ENCODE data around the gene CNPY1. TPM values are rescaled to one million over a fixed set of nuclear protein-coding genes. Genes with fewer than 3 reads are reported as not detected.

Gene CNPY1
- total RNA-seq, 2 donors from 2014 or later, result not detected

DNA sequence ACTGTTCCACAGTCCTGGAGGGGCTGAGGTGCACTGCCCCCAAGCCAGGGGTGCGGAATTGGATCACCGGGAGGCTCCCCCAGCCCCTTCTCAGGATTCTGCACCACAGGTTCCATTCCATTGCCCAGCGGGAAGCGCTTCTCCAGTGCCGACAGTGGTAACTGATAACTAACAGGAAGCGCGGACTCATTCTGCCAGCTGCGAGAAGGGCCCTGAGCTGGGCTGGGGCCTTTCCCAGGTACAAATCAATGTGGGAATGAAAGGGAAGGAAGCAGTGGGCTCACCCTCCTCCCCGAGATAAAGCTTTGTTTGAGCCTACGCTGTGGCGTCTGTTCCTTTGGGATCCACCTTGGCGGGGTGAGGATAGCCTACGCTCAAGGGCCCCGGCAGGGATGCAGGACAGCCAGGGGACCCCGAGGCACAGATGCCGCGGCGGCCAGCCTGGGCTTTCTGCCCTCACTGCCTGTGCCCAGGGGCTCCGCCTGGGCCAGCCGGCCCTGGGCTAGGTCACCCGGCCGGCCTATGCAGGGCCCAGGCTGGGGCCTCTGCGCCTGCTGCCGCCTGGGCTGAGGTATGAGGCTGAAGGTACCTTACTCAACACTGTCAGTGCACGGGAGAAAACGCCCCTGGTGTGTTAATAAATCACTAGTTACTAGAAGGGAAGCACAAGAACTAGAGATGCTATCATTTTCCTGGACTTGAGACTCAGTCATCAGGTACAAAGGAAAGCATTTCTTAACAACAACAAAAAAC, 49.0 kb downstream of the CNPY1 start:
- TF ChIP-seq POLR2AphosphoS5 (IDR thresholded peaks at IDR 0.05), result no peak
- TF ChIP-seq CTCF (IDR thresholded peaks at IDR 0.05), result no peak
- H3K27me3 ChIP-seq (replicated peaks; ENCODE audit: insufficient read depth), result peaks cover 9% of the 10 kb centered on the region
- intact Hi-C loops (cut with DNase I), result no loop called here
- H3K36me3 ChIP-seq, result no peaks in the 10 kb centered on the region
- no peak for DNase-seq (ENCODE audit: low spot score)
- WGBS, result 73% methylated on average over 25 of the region's 26 CpGs
- H3K27ac ChIP-seq, result no peak overlapping the region
- H3K4me3 ChIP-seq, result no peak overlapping the region
- no peaks in the 10 kb centered on the region for H3K4me1 ChIP-seq (replicated peaks)
- H3K9me3 ChIP-seq, result no peaks in the 10 kb centered on the region

DNA sequence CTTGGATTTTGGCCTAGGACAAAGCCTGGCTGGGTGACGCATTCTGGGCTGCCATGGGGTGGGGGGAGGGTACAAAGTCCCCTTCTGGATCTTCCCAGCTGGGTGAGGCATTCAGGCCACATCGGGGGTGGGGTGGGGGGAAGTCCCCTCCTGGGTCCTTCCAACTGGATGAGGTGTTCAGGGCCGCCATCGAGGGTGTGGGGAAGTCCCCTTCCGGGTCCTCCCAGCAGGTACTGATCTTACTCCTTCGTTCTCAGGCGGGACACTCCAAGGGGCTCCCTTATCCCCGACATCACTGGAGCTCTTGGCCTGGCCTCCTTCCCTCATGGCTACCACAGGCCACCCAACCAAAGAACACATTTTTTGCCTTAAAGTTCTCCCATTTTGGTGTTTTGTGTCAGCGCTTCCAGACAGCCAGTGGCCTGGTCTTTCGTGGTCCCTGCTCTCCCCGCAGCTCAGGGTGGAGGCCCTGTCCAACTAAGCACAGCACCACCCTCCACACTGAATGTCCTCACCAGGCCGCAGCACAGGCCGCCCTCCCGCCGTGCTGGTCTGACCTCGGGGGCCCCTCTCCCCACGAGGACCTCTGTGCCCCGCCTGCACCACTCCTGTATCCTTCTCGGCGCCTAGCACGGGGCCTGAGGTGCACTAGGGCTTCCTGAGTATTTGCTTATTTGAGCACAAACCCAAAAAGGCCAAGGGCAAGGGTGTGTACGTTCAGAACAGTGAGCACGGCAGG, 49.9 kb downstream of the CNPY1 start:
- Histone ChIP-seq H3K27ac (no peak overlapping the region), H3K4me1 (replicated peaks) (no peaks in the 10 kb centered on the region), H3K4me3 (no peak overlapping the region), H3K36me3 (no peaks in the 10 kb centered on the region), H3K9me3 (no peaks in the 10 kb centered on the region), H3K27me3 (replicated peaks; ENCODE audit: insufficient read depth) (peaks cover 5% of the 10 kb centered on the region)
- intact Hi-C loops (cut with DNase I), result no loop called here
- WGBS, result 91% methylated on average over 23 of the region's 23 CpGs
- DNase-seq (ENCODE audit: low spot score), result no peak
- no peak for TF ChIP-seq POLR2AphosphoS5 (IDR thresholded peaks at IDR 0.05)
- no peak for TF ChIP-seq CTCF (IDR thresholded peaks at IDR 0.05)
- TF ChIP-seq POLR2A (IDR thresholded peaks at IDR 0.05), result no peak

DNA sequence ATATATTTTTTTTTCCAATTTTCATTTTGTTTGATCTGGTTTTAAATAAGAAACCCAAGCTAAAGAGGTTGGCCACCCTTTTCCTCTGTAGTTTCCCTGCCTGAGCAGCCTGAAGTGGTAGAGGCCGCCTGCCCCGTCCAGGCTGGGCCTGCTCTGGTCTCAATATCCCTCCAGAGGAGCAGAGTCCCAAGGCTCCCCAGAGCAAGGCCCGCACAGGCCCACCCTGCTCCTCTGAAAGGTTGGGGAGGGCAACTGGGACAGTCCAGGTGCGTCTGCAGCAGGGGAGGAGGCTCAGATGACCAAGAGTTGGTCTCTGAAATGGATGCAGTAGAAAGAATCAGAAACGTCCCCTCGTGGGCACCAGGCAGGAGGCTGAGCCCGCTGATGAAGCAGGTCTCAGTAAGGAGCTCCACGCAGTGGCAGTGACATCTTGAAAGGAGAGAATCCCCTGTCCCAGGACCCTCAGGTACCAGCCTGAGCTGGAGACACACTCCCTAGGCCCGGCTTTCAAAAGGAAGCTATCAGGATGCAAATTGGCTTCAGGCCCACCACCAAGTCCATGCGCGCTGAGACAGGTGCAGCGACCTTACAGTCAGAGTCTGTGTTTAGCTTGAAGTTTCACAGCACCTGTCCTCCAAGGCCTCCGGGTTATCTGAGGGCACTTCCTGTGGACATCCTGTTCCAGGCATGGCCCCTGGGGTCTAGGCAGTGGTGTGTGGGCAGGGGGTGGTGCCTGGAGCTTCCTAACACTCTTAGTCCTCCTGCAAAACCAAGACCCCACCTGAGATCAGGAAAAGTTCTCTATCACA, 50.7 kb downstream of the CNPY1 start:
- intact Hi-C loops (cut with DNase I), result no loop called here
- Histone ChIP-seq H3K9me3 (no peaks in the 10 kb centered on the region), H3K27me3 (replicated peaks; ENCODE audit: insufficient read depth) (peaks cover 5% of the 10 kb centered on the region), H3K4me3 (no peak overlapping the region), H3K4me1 (replicated peaks) (no peaks in the 10 kb centered on the region), H3K27ac (no peak overlapping the region), H3K36me3 (no peaks in the 10 kb centered on the region)
- WGBS, result 73% methylated on average over 13 of the region's 13 CpGs
- DNase-seq (ENCODE audit: low spot score), result no peak
- TF ChIP-seq POLR2AphosphoS5 (IDR thresholded peaks at IDR 0.05) (no peak), POLR2A (IDR thresholded peaks at IDR 0.05) (no peak), CTCF (IDR thresholded peaks at IDR 0.05) (no peak)

- no peak overlapping the region for H3K27ac ChIP-seq
- H3K9me3 ChIP-seq, result no peaks in the 10 kb centered on the region
- WGBS, result 95% methylated on average over 10 of the region's 16 CpGs
- intact Hi-C loops (cut with DNase I), result no loop called here
- DNase-seq (ENCODE audit: low spot score), result no peak
- no peaks in the 10 kb centered on the region for H3K4me1 ChIP-seq (replicated peaks)
- H3K27me3 ChIP-seq (replicated peaks; ENCODE audit: insufficient read depth), result peaks cover 5% of the 10 kb centered on the region
- no peak overlapping the region for H3K4me3 ChIP-seq
- H3K36me3 ChIP-seq, result no peaks in the 10 kb centered on the region
- TF ChIP-seq POLR2AphosphoS5 (IDR thresholded peaks at IDR 0.05) (no peak), POLR2A (IDR thresholded peaks at IDR 0.05) (no peak), CTCF (IDR thresholded peaks at IDR 0.05) (no peak)
These were observed 51.8 kb downstream of the CNPY1 start for GRCh38 chr7:155494551-155494950.
